Activated CD4-positive, alpha-beta T cell treated with anti-CD3 and anti-CD28 coated beads for 24 hours (primary cell): Measurements from ENCODE around the gene CACNA1C.

Experiments used
- DNase-seq, 2 donors: peaks; one replicate each; pipeline ENCODE4 v3.0.0-alpha.2; 2020; ENCODE audit warnings: low read depth in 2 of 2

The CACNA1C gene

DNA sequence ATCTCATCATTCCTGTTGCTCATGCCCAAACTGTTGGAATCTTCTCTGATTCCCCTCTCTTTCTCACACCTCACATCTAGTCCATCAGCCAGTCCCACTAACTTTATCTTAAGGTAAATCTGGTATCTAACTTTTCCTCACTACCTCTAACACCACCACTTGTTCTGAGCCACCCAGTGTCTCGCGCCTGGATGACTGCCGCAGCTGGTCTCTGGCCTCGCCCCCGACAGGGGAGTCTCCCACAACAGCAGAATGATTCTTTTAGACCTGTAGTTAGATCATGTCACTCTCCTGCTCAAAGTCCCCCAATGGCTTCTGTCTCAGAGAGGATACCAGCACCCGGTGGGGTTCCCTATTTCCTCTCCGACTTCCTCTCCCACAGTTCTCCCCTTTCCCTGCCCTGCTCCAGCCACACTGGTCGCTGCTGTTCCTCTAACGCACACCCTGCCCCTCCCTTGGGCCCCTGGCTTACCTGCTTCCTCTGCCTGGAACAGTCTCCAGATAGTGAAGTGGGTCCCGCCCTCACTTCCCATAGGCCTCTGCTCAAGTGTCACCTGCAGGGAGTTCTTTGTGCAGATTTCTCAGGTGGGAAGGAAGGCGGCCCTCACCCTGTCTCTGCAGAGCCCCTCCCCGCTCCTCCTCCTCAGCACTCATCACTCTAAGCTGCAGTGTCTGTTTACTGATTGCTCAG lies 403.5 kb downstream of the CACNA1C start:
- DNase-seq, result no peak

DNA sequence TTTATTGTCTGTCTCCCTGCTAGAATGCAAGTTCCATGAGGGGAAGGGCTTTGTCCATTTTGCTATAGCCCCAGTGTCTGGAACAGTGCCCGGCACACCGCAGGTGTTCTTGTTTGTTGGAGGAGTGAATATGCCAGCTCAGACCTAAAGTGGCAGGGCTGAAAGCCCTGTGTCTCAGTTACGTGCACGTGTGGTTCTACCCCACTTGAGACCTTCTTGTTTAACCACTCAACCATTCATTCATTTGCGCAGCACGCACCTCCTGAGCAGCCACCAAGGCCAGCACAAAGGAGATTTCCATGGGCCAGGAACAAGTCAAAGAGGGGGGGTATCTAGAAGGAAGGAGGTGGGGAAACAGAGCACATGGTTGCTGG lies 404.0 kb downstream of the CACNA1C start:
- no peak for DNase-seq

DNA sequence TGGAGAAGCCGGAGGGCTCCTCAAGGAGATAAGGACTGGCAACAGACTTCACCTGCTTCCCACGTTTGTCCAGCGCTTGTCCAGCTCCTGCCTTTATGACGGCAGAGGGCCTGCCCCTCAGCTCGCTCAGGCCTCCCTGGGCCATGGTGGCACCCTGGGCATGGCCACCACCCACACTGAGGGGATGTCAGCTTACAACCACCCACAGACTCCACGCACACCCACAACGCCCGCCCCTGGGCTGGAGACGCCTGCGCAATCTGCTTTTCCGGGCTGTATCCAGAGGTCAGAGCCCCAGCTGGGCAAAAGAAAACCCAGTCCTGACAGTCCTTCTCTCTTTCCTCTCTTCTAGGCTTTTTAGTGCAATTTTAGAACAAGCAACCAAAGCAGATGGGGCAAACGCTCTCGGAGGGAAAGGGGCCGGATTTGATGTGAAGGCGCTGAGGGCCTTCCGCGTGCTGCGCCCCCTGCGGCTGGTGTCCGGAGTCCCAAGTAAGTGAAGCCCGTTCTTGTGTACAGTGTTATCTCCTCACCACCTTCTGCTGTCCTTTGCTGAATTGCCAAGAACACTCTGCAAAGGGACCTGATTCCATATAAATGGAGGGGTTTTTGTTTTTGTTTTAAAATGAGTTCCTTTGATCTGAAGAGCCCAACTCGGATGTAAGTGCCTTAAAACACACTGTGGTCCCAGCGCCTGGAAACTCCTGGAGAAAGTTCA lies 404.6 kb downstream of the CACNA1C start:
- DNase-seq, result no peak

DNA sequence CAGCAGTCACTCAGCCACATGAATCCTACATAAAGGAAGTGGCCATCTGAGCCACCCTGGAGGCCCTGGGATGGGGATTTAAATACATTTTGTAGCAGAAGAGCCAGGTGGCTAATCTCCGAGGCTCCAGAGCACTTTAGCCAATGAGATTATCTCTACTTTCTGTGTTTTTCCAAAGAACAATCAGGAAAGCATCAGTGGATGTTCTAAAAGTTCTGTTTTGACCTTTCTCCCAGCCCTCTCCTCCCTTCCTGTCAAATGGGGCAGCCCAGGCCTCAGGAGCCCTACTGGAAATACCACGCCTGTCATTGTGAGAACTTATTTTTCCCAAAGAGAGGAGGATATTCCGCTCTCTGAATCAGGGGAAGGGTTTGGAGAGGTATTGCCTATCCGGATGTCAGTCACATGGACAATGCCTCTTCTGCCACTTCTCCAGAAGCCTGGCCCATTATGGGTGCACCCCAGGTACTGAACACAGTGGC lies 405.2 kb downstream of the CACNA1C start:
- no peak for DNase-seq

DNA sequence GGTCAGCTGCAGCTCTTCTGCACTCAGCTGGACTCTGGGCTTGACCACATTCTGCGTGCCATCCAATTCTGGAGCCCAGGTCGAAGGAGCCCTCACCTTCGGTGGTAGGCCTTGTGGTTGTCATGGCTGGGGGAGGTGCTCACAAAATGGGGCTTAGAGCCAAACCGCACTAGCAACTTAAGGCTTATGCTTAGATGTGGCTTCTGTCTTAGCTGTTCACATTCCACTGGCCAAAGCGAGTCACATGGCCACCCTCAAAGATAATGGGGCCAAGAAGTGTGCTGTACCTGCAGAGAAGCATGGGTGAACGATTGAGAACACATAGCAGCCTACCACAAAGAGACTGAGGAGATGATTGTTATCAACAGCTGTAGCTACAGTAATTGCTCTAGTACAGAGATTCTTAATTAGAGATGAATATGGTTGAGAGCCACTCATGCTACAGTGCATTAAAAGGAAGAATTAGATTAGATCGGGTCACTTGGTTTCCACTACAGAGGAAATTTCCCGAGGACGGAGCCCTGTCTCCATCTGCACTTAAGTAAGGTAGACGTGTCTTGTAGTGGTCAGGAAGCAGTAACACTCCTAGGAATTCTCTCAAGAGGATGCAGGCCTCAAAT lies 407.4 kb downstream of the CACNA1C start:
- no peak for DNase-seq

DNA sequence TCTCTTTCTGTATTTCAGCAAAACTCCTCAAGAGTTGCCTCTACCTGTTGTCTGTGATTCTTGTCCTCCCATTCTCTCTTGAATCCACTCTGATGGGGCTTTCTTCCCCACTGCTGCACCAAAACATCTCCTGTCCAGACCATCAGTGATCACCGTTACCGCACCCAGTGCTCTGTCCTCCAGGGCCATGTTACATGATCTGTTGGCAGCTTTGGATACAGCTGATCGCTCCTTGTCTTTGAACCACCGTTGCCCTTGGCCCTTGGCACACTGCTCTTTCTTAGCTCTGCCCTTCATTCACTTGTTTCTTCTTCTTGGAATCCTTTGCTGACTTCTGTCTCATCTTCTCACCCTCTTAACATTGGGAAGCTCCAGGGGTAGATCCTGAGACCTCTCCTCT lies 408.3 kb downstream of the CACNA1C start:
- no peak for DNase-seq

DNA sequence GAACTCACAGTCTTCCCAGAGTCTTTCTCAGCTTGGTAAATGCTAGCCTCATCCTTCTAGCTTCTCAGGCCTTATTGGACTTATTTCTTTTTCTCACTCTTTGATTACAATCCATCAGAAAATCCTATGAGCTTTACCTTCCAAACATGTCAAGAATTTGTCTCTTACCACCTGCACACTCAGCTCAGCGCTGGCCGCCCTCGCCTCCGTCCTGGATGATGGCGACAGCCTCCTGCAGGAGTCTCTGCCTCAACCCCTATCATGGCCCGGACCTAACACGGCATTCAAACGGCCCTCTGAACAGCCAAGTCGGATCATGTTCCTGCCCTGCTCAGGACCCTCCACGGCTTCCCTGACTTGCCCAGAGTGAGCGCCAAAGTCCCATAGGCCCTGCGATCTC lies 408.9 kb downstream of the CACNA1C start:
- DNase-seq, result no peak

DNA sequence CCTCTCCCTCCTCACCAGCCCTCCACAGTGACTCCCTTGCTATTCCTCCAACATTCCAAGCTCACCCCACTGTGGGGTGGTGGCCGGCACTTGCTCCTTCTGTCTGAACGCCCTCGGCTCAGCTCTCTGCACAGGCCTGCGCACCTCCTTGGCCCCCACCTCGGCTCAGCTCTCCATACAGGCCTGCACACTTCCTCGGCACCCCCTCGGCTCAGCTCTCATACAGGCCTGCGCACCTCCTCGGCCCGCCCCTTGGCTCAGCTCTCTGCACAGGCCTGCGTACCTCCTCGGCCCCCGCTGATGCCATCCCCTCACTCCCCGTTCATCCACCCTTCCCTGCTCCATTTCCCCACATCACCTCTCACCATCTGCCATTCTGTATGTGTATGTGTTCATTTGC lies 409.3 kb downstream of the CACNA1C start:
- DNase-seq, result no peak

DNA sequence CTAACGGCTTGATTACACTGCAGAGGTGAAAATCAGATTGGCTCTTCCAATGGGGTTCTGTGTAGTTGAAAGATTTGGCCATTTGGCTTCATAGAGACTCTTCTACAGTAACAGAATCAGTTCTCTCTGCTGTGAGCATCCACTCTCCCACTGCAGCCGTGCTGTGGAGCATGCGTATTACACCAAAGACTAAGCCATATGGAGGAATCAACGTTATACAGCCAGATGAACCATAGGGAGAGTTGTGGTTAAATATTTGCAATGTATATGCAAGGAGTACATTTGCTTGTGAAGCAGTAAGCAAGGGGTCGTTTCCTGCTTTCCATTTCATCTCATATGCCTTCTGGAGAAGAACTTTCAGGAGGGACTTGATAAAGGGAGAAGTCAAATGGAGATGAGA lies 410.9 kb downstream of the CACNA1C start:
- DNase-seq, result no peak

DNA sequence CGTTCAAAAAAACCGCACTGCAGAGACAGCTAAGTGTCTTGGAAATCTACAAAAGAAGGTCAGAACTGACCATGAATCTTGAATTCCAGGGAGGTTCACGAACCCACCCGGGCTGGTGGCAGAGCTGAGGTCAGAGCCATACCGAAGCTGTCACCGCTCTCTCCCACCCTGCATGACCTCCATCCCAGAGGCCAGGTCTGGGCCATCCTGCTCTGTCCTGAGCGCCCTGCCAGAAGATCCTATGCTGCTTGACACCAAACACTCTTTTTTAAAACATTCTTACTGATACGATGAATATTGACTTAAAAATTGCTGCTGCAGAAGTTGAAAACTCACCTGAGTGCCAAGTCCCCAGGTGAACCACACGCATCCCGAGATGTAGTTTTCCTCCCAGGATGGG lies 412.9 kb downstream of the CACNA1C start:
- no peak for DNase-seq

DNA sequence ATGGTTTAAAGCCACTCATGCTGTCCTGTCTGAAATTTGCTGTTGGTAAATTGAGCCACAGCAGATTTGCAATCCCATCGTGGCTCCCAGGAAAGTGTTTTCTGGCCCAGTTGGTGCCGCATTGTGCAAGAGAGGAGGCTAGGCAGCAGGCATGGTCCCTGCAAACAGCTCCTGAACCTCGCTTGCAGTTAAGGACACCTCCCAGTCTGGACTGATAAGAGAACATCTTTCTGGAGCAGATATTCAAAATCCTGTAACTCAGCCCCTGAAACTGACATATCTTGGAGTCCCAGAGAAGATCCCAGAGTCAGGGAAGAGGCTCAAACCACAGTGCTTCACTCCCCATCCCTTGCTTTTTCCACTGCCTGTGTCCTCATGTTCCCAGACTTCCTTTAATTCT lies 413.4 kb downstream of the CACNA1C start:
- DNase-seq, result no peak

DNA sequence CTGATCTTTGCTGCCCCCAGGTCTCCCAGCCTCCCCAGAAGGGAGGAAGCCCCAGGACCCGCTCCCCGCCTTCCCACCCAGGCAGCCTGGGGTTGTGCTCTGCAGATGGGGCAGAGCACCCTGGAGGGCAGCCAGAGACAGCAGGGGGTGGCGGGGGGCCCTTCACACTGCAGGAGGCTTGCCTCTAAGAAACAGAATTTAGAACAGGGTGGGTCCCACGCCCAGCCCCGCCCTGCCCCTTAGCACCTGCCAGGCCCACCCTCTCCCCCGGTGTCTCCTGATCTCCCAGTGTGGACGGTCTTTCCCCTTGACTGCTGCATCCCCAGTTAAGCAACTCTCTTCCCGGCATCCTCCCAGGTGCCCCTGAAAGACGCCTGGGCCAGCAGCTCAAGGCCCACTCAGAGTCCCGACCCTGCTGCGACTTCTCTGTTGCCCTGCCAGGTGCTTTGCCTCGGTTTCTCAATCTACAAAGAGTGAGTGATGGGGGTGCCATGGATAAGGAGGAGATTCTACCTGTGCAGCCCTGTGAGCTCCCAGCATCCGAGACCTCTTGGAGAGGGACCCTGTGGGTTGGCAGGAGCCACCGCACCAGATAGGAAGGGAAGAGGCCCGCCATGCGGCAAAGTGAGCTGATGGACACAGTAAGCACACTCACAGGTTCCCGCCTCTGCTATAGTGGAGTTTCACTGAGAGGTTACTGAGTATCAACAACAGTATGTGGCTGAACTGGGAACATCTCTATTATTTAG lies 414.8 kb downstream of the CACNA1C start:
- no peak for DNase-seq

DNA sequence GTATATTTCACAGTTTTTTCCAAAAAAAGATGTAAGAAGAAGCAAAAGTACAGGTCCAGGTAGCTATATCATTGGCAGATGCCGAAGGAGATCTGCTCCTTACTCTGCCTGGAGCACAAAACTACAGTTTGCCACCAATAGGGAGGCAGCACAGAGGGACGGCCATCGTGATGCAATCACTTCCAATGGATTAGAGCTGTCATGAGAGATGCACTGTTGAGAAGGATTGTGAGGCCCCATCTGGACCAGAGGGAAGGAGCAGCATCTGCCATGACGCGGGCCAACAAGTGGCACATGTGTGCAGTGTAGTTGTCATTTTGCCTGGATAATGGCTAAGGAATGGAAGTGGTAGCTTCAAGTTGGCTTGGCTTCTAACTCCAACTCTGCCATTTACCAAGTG lies 423.2 kb downstream of the CACNA1C start:
- no peak for DNase-seq

DNA sequence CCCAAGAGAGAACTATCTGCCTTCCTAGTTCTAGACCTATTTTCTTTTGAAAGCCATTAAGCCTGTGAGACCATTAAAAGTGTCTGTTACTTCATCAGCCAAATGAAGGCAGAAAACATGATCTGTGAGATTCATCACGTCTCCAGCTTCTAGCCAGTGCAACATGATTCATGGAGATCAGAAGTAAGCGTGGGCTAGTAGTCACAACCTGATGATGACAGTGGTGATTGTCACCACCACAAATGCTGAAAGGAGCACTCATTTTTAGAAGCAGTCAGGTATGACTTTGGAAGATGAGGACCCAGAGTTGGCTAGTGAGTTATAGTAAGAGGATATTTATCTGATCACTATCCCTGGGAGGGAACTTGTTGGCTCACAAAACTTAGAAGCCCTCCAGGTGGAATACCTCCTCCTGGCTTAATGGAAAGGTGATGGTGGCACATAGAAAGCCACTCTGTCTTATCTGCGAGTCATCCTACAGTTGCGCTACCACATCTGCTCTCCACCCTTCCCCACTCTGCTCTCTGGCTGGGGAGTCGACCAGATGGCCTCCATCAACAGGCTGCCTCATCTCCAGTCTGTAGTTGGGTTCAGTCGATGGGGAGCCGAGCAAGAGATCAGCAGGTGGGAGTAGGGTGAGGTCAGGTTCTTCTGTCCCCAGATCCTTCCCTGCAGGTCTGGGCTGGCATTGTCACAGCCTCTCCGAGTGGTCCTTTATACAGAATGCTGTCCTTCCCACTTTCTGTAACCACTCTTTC lies 424.4 kb downstream of the CACNA1C start:
- no peak for DNase-seq

DNA sequence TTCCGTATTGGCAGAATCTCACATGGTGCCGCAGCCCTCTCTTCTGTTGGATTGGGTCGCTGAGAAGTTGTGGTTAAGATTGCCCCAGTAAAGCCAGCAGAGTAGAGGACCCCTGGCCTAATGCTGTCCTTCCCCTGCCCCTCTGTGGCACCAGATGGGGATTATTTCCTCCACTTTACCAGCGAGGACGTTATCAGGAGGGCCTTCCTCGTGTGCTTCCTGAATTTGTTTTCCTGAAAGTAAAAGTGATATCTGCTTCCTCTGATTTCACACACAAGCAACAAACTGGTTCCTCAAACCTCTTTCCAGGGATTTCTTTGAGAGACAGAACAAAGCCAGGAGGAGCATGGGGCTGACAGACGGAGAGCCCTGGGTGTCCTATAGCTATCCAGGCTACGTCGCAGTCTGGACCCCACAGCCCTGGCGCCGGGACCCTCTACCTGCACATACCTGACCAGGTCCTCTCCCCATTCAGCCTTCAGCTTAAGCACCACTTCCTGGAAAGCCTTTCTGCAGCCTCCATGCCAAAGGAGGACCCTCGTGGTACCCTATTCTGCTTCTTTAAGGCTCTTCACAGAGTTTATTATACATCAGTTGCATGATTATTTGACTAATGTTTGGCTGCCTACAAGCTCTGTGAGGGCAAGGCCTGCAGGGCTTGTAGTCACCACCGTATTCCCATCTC lies 427.2 kb downstream of the CACNA1C start:
- DNase-seq, result no peak

DNA sequence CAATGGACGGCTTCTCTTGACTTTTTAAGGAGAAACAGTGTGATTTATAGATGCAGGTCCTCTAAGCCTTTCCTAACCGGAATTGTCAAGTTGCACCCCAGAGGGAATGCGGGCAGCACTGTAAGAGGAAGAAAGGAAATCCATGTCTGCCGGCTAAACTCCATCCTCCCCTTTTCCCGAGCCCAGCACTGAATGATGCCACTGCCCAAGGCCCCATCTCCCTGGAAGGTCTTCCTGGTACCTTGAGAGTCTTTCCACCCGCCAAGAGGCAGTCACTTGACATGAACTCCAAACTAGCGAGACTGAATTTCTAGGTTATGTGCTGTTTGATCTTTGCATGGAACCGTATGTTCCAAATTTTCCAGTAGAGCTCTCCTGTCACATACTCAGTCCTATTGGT lies 428.6 kb downstream of the CACNA1C start:
- no peak for DNase-seq

DNA sequence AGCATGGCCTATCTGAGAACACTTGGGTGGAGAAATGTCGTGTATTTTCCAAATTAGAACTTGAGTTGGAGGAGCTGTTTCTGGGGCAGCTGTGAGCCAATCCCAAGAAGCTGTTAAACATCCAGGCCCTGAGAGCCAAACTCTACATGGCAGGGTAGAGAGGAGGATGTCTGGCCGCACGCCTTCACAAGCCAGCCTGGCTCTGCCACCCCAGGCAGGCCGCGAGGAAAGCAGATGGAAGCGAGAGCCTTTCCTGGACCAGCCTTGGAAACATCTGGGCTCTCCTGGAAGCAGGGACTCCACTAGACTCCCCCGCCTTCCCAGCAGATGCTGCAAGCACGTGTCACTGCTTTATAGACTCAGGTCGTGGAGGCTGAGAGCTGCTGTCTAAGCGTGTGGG lies 429.2 kb downstream of the CACNA1C start:
- no peak for DNase-seq

DNA sequence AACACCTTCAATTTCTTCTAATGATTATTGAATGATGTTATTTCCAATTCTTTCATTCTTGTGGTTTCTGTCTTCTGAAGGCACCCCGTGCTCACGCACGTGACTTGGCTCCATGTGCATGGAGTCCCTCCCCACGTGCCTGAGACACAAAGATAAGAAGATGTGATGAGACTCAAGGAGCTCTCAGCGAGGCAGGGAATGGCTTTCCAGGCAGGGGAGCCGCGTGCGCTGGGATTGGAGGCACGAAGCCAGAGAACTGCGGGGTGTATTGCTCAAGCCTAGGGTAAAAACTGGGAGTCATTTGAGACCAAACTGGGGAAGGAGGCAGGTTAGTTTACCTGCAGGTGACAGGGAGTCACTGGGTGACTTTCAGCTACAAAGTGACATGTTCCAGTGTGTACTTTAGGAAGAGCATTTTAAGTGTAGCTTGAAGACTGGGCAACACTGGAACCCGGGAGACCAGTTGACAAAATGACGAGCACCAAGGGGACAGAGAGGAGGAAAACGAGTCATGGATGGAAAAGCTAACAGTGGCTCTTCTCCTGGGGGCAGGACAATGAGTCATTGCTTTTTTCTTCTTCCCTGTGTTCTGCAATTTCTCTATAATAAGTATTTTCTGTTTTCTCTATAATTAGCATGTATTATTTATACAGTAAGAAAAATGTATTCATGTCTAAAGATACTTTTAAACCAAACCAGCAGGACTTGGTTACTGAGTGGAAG lies 430.3 kb downstream of the CACNA1C start:
- no peak for DNase-seq

DNA sequence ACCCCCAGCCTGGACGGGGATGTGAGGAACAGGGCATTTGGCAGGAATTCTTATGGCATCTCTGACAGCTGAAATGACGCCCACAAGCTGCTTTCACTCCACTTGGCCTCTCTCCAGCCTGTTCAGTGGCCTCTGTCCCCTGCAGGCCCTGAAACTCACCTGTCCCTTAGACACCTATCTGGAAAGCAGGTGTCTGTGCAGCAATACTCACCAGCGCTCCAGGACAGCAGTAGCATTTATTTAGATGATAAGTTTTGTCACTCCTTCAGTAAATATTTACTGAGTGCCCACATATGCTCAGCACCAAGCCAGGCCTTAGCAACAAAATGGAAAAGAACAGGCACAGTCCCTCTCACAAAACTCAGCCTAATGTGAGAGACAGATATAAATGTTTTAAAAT lies 430.9 kb downstream of the CACNA1C start:
- no peak for DNase-seq

DNA sequence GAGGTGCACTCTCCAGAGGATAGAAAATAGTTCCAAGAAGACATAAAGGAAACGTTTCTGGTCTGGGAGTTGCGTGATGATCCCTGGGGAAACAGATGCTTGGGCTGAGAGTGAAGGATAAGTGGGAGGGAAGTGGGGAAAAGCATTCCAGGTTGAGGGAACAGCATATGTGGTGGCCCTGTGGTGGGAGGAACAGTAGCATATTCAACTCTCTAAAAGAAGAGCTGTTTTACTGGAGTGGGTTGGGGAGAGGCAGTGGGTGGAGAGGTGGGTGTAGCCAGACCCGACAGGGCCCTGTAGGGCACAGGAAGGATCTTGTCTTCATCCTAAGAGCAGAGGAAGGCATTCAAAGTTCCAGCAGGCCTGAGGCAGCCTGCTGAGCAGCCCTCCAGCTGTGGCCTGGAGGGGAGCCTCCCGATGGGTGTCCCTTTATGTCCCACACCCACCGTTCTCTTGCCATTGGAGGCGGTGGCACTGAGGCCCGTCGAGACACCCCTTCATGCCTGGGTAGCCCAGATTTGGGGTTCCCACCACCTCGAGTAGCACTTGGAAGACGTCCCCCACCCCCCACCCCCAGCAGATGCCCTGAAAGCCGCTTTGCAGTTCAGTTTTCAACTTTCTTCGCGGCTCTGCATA lies 431.5 kb downstream of the CACNA1C start:
- no peak for DNase-seq
